ENCODE data around the gene STAC.

Gene STAC

GRCh38 chr3:36524560-36524959 lies 144.3 kb downstream of the STAC start:
- CTCF ChIA-PET: interaction anchor here (1.5 kb wide), 1 partner anchor 39 kb away, joined by 4 read pairs; no protein-coding TSS in a partner anchor
- POLR2A ChIA-PET: no interaction called here
- no peak for TF ChIP-seq CTCF (IDR thresholded peaks at IDR 0.05; ENCODE audit: insufficient read depth, low read length, missing control alignments)

GRCh38 chr3:36525115-36525801 lies 145.0 kb downstream of the STAC start:
- DNase-seq (ENCODE audit: low read depth, low spot score): no peak
- ChIA-PET POLR2A (no interaction called here), CTCF (interaction anchor here (1.5 kb wide), 1 partner anchor 40 kb away, joined by 4 read pairs; no protein-coding TSS in a partner anchor)
- no peak for TF ChIP-seq CTCF (IDR thresholded peaks at IDR 0.05; ENCODE audit: insufficient read depth, low read length, missing control alignments)
- H3K4me3 ChIP-seq (ENCODE audit: low read depth, low read length): no peak overlapping the region

More at GRCh38 chr3:36524560-36524959, 144.3 kb downstream of the STAC start:
- DNase-seq (ENCODE audit: low read depth, low spot score): no peak
- H3K4me3 ChIP-seq (ENCODE audit: low read depth, low read length): no peak overlapping the region

GRCh38 chr3:36538136-36538749 lies 157.9 kb downstream of the STAC start:
- TF ChIP-seq CTCF (IDR thresholded peaks at IDR 0.05; ENCODE audit: insufficient read depth, low read length, missing control alignments): no peak
- DNase-seq (ENCODE audit: low read depth, low spot score): no peak
- H3K4me3 ChIP-seq (ENCODE audit: low read depth, low read length): no peak overlapping the region
- CTCF ChIA-PET: no interaction called here
- POLR2A ChIA-PET: no interaction called here

GRCh38 chr3:36540888-36541518 lies 160.7 kb downstream of the STAC start:
- ChIA-PET CTCF (interaction anchor here (1.0 to 1.9 kb wide), 15 partner anchors 11 to 417 kb away, joined by 3 to 8 read pairs (median 3); no protein-coding TSS in a partner anchor), POLR2A (no interaction called here)
- H3K4me3 ChIP-seq (ENCODE audit: low read depth, low read length): no peak overlapping the region
- no peak for DNase-seq (ENCODE audit: low read depth, low spot score)
- peak; percentile 70 for TF ChIP-seq CTCF (IDR thresholded peaks at IDR 0.05; ENCODE audit: insufficient read depth, low read length, missing control alignments)

GRCh38 chr3:36542186-36542585 lies 161.9 kb downstream of the STAC start:
- CTCF ChIA-PET: interaction anchor here (0.6 to 1.7 kb wide), 4 partner anchors 165 to 418 kb away, joined by 3 to 6 read pairs (median 3); no protein-coding TSS in a partner anchor
- H3K4me3 ChIP-seq (ENCODE audit: low read depth, low read length): no peak overlapping the region
- no peak for TF ChIP-seq CTCF (IDR thresholded peaks at IDR 0.05; ENCODE audit: insufficient read depth, low read length, missing control alignments)
- POLR2A ChIA-PET: no interaction called here
- DNase-seq (ENCODE audit: low read depth, low spot score): no peak
